HCT116 (cell line): Measurements from ENCODE around the gene ANXA3. TPM values are rescaled to one million over a fixed set of nuclear protein-coding genes. Genes with fewer than 3 reads are reported as not detected.

ENCODE experiments used
- ATAC-seq: fragments of 200-7000 bp; cut with Tn5 transposase; 2 replicates; pipeline ENCODE4 v1.9.1; 2020; ENCODE audit warnings: mild to moderate bottlenecking, moderate library complexity
- BruUV-seq: library from RNA; stranded (reverse); fragments of 400-500 nt; replicated peaks from 2 replicates; lab custom pipeline; 2021; lab: Mats Ljungman, UMichigan
- CTCF ChIA-PET: fragments of 300-600 bp; sonication (Branson Sonifier 250); formaldehyde crosslinking; loops from one replicate; lab custom pipeline; 2021; ENCODE audit warnings: antibody characterized with exemption; lab: Charles Lee
- POLR2A ChIA-PET: fragments of 300-600, 350-600 bp; sonication (Branson Sonifier 250); formaldehyde crosslinking; loops from one replicate; lab custom pipeline; 2021; ENCODE audit warnings: antibody characterized with exemption; lab: Charles Lee
- RAD21 ChIA-PET, 2 experiments: fragments of 300-600 bp; sonication (Branson Sonifier 250); formaldehyde crosslinking; loops; one replicate each; lab custom pipeline; 2023; ENCODE audit warnings: low total read pairs in 2 of 2; ENCODE audit not compliant: uncharacterized antibody in 2 of 2, unreplicated experiment in 2 of 2, low non-redundant PET in 1 of 2; lab: Charles Lee
- DNase-seq: peaks from one replicate; pipeline ENCODE4 v3.0.0-alpha.2; 2010; ENCODE audit warnings: low read depth, low spot score
- H2AFZ ChIP-seq: fragments of 200-600 bp; shearing (Covaris generic), sonication (generic); 2 replicates; pipeline ENCODE4 v1.6.1; 2017; ENCODE audit warnings: low read depth, mixed run types, mixed read lengths, antibody characterized with exemption, low read length; ENCODE audit not compliant: poor library complexity, severe bottlenecking
- H3K27ac ChIP-seq: 2 replicates; pipeline ENCODE4 v1.5.1; 2012; ENCODE audit warnings: low read depth, low read length
- H3K27me3 ChIP-seq: fragments of 200-600 bp; sonication (generic); 2 replicates; pipeline ENCODE4 v1.6.1; 2016; ENCODE audit warnings: mixed run types, low read length, mixed read lengths; ENCODE audit not compliant: insufficient read depth
- H3K36me3 ChIP-seq, 2 experiments: fragments of 200-500 bp in 1 of 2; fragments of 200-600 bp in 1 of 2; sonication (Bioruptor generic) in 1 of 2; sonication (generic) in 1 of 2; 2 replicates each; pipeline versions ENCODE4 v1.5.1 to v1.6.1; 2014 to 2016; ENCODE audit warnings: low read length in 2 of 2, inconsistent platforms in 1 of 2, mixed read lengths in 1 of 2, mixed run types in 1 of 2; ENCODE audit not compliant: insufficient read depth in 2 of 2, control insufficient read depth in 1 of 2
- H3K4me1 ChIP-seq, 2 experiments: fragments of 200-600 bp in 1 of 2; sonication (generic) in 1 of 2; 2 replicates each; pipeline versions ENCODE4 v1.5.1 to v1.6.1; 2012 to 2017; ENCODE audit warnings: low read length in 2 of 2, inconsistent platforms in 1 of 2, mild to moderate bottlenecking in 1 of 2, mixed read lengths in 1 of 2, mixed run types in 1 of 2, moderate library complexity in 1 of 2; ENCODE audit not compliant: insufficient read depth in 2 of 2, control insufficient read depth in 1 of 2
- H3K4me2 ChIP-seq: fragments of 200-600 bp; sonication (generic); 2 replicates; pipeline ENCODE4 v1.6.1; 2017; ENCODE audit warnings: mixed run types, low read length, mixed read lengths
- H3K4me3 ChIP-seq, 2 experiments: fragments of 200-600 bp in 1 of 2; sonication (generic) in 1 of 2; replicated peaks in 1 of 2; 2 replicates each; pipeline ENCODE4 v1.5.1; 2011 to 2016; ENCODE audit warnings: low read length in 2 of 2, control low read depth in 1 of 2, low read depth in 1 of 2, mild to moderate bottlenecking in 1 of 2, mixed read lengths in 1 of 2, mixed run types in 1 of 2
- H3K79me2 ChIP-seq: fragments of 200-600 bp; sonication (generic); 2 replicates; pipeline ENCODE4 v1.6.1; 2017; ENCODE audit warnings: mild to moderate bottlenecking, mixed run types, low read length, moderate library complexity, mixed read lengths; ENCODE audit not compliant: insufficient read depth
- H3K9ac ChIP-seq: fragments of 200-600 bp; sonication (generic); 2 replicates; pipeline ENCODE4 v1.6.1; 2016; ENCODE audit warnings: low read length, mixed read lengths
- H3K9me2 ChIP-seq: fragments of 200-600 bp; sonication (generic), shearing (Covaris generic); 2 replicates; pipeline ENCODE4 v1.6.1; 2017; ENCODE audit warnings: mixed run types, mild to moderate bottlenecking, moderate library complexity; ENCODE audit not compliant: insufficient read depth
- H3K9me3 ChIP-seq, 2 experiments: fragments of 200-500 bp in 1 of 2; fragments of 200-600 bp in 1 of 2; sonication (Bioruptor generic) in 1 of 2; sonication (generic) in 1 of 2; 2 replicates each; pipeline ENCODE4 v1.6.1; 2014 to 2017; ENCODE audit warnings: low read length in 2 of 2, mixed read lengths in 2 of 2, inconsistent platforms in 1 of 2, low read depth in 1 of 2, mild to moderate bottlenecking in 1 of 2, mixed run types in 1 of 2, moderate library complexity in 1 of 2; ENCODE audit not compliant: control insufficient read depth in 1 of 2, insufficient read depth in 1 of 2
- H4K20me1 ChIP-seq: fragments of 200-600 bp; sonication (generic), shearing (Covaris generic); 2 replicates; pipeline ENCODE4 v1.6.1; 2017; ENCODE audit warnings: mixed run types, mild to moderate bottlenecking, moderate library complexity; ENCODE audit not compliant: insufficient read depth
- POLR2A ChIP-seq: IDR thresholded peaks from 2 replicates; pipeline ENCODE4 v1.7.0; 2011; ENCODE audit warnings: borderline replicate concordance; ENCODE audit not compliant: insufficient read depth, insufficient read length; ENCODE audit errors: extremely low read depth
- POLR2AphosphoS5 ChIP-seq: IDR thresholded peaks from 2 replicates; pipeline ENCODE4 v1.6.1; 2011; ENCODE audit warnings: mild to moderate bottlenecking, low read depth, low read length, moderate library complexity
- SIN3A ChIP-seq: IDR thresholded peaks from 2 replicates; pipeline ENCODE4 v1.6.1; 2012; ENCODE audit warnings: low read depth
- intact Hi-C: fragments of 100-400 bp; cut with micrococcal nuclease; formaldehyde crosslinking; loops from 2 replicates; pipeline ENCODE4 v1.10.0; 2022
- total RNA-seq: library from RNA; stranded (reverse); gene quantifications from one replicate; pipeline ENCODE4 v1.2.1, GENCODE V29; 2021; ENCODE audit not compliant: unreplicated experiment

Gene ANXA3
- total RNA-seq, 1 experiment from 2014 or later = 158 TPM

DNA sequence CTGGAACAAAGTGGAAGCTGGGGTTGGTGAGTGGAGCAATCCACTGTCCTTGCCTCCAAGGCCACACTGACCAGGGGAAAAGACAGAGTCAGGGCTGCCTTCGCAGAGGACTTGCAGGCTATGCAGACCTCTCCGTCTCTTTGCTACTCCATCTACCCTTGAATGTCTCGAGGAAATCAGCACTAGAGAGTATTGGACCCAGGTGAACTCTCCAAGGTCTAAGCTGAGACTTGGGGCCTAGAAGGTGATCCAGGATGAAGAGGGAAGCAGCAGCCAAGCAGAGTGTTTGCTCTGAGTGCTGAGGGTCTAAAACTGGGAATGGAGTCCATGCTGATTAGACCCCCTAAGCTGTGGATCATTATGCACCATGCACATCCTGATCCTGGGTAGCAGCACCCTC lies 54.5 kb downstream of the ANXA3 start:
- Histone ChIP-seq H3K36me3 (peaks cover 2 to 71% of the 10 kb centered on the region in 2 experiments; a peak in 3 of 4 replicates), H3K4me2 (no peak overlapping the region), H3K4me3 (no peak overlapping the region), H3K9me2 (no peaks in the 10 kb centered on the region), H2AFZ (no peak overlapping the region), H3K9ac (no peak overlapping the region), H3K27ac (no peak overlapping the region), H3K4me1 (no peaks in the 10 kb centered on the region), H3K27me3 (no peaks in the 10 kb centered on the region), H3K9me3 (no peaks in the 10 kb centered on the region), H4K20me1 (0 out of 2 replicates have a peak, but pooled peaks cover 3% of the 10 kb centered on the region), H3K79me2 (no peaks in the 10 kb centered on the region)
- intact Hi-C loops = no loop called here
- BruUV-seq = no TSS peak
- DNase-seq (no peak), ATAC-seq (no peak)
- POLR2A ChIA-PET = no interaction called here
- CTCF ChIA-PET = no interaction called here
- RAD21 ChIA-PET = no interaction called here
- TF ChIP-seq POLR2AphosphoS5 = peak; percentile 18; the same call in 1 of the 2 replicates
- TF ChIP-seq SIN3A = no peak

DNA sequence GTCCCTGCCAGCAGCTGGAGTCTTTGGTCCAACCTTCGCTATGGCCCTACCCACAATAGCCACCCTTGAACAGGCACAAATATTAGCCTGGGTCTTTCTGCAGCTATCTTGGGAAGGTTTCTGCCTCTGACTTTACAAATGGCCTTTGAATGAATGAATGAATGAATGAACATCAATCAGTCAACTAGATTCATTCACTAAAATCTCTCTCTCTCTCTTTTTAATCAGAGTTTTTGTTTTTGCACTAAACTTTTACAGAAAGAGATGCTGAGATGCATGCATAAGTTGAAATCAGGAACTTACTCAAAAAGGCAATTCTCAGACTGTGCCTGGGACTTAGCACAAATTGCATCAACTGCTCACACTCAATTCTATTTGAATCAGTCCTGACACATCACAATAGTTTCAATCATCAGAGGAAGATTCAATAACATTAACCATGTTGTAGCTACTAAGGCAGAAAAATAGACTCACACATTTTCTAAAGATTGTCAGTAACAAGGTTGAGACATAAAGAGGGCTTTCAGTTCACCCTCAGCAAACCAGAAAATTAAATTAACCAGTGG lies 55.0 kb downstream of the ANXA3 start:
- H4K20me1 ChIP-seq = 0 out of 2 replicates have a peak, but pooled peaks cover 3% of the 10 kb centered on the region
- H3K27me3 ChIP-seq = no peaks in the 10 kb centered on the region
- no peak overlapping the region for H3K4me3 ChIP-seq
- no peak overlapping the region for H3K4me2 ChIP-seq
- TF ChIP-seq POLR2A = no peak
- CTCF ChIA-PET = no interaction called here
- ATAC-seq (no peak), DNase-seq (no peak)
- no peaks in the 10 kb centered on the region for H3K4me1 ChIP-seq
- RAD21 ChIA-PET = no interaction called here
- intact Hi-C loops = no loop called here
- no peak overlapping the region for H2AFZ ChIP-seq
- POLR2A ChIA-PET = no interaction called here
- no peaks in the 10 kb centered on the region for H3K9me3 ChIP-seq
- no peak overlapping the region for H3K27ac ChIP-seq
- no peak overlapping the region for H3K9ac ChIP-seq
- no peaks in the 10 kb centered on the region for H3K79me2 ChIP-seq
- H3K36me3 ChIP-seq = peaks cover 2 to 67% of the 10 kb centered on the region in 2 experiments; a peak in 3 of 4 replicates
- H3K9me2 ChIP-seq = no peaks in the 10 kb centered on the region
- no TSS peak for BruUV-seq
